Endothelial cell of umbilical vein (primary cell): ENCODE measurements around the gene FABP6. TPM values are rescaled to one million over a fixed set of nuclear protein-coding genes. Genes with fewer than 3 reads are reported as not detected.

Experiments used
- BruUV-seq: library from RNA; stranded (reverse); fragments of 400-500 nt; replicated peaks from 2 replicates; lab custom pipeline; 2021; lab: Mats Ljungman, UMichigan
- CTCF ChIA-PET: fragments of 300-600, 350-600 bp; sonication (Branson Sonifier 250); formaldehyde crosslinking; loops from one replicate; lab custom pipeline; 2021; ENCODE audit warnings: antibody characterized with exemption, inconsistent platforms; lab: Charles Lee
- POLR2A ChIA-PET: fragments of 300-600, 350-600 bp; sonication (Branson Sonifier 250); formaldehyde crosslinking; loops from one replicate; lab custom pipeline; 2021; ENCODE audit warnings: antibody characterized with exemption, inconsistent platforms; lab: Charles Lee
- DNase-seq: peaks from one replicate; pipeline ENCODE4 v3.0.0-alpha.2; 2011; ENCODE audit warnings: low read depth, low spot score
- FAIRE-seq: peaks from 2 replicates; lab custom pipeline; 2011; peaks lifted over from hg19 to GRCh38; lab: Jason Lieb, UNC
- H2AFZ ChIP-seq: 2 replicates; pipeline ENCODE4 v1.6.0; 2012; ENCODE audit warnings: low read depth, low read length, control low read depth, inconsistent platforms
- H3K27ac ChIP-seq: 2 replicates; pipeline ENCODE4 v1.5.1; 2011; ENCODE audit warnings: low read depth, mild to moderate bottlenecking, control low read depth, low read length, moderate library complexity; ENCODE audit not compliant: insufficient read depth
- H3K27me3 ChIP-seq, 2 experiments: 2 replicates each; pipeline versions ENCODE4 v1.6.0 to v1.6.1; 2011; ENCODE audit warnings: low read length in 2 of 2, mixed read lengths in 1 of 2; ENCODE audit not compliant: control insufficient read depth in 2 of 2, insufficient read depth in 2 of 2
- H3K36me3 ChIP-seq, 2 experiments: 2 replicates in 1 of 2; 3 replicates in 1 of 2; pipeline ENCODE4 v1.5.1; 2011; ENCODE audit warnings: low read length in 2 of 2, mild to moderate bottlenecking in 1 of 2, moderate library complexity in 1 of 2; ENCODE audit not compliant: control insufficient read depth in 2 of 2, insufficient read depth in 2 of 2; ENCODE audit errors: extremely low read depth in 1 of 2
- H3K4me1 ChIP-seq: 3 replicates; pipeline ENCODE4 v1.5.1; 2011; ENCODE audit warnings: mild to moderate bottlenecking, low read length; ENCODE audit not compliant: control insufficient read depth, insufficient read depth; ENCODE audit errors: extremely low read depth
- H3K4me2 ChIP-seq: 2 replicates; pipeline ENCODE4 v1.6.1; 2011; ENCODE audit warnings: low read length, control low read depth, mixed read lengths; ENCODE audit not compliant: insufficient read depth
- H3K4me3 ChIP-seq, 3 experiments: fragments of 200-600 bp in 1 of 3; sonication (generic), shearing (Covaris generic) in 1 of 3; replicated peaks in 1 of 3; 2 replicates each; pipeline ENCODE4 v1.5.1; 2011 to 2016; ENCODE audit warnings: control low read depth in 3 of 3, low read length in 3 of 3, mild to moderate bottlenecking in 2 of 3, inconsistent platforms in 1 of 3, low read depth in 1 of 3, moderate library complexity in 1 of 3; ENCODE audit not compliant: insufficient read depth in 1 of 3
- H3K79me2 ChIP-seq: 2 replicates; pipeline ENCODE4 v1.6.0; 2012; ENCODE audit warnings: low read length, inconsistent platforms; ENCODE audit not compliant: control insufficient read depth, insufficient read depth
- H3K9ac ChIP-seq: replicated peaks from 2 replicates; pipeline ENCODE3; 2011; ENCODE audit warnings: low read length, control low read depth; ENCODE audit not compliant: insufficient read depth; ENCODE audit errors: extremely low read depth
- H3K9me1 ChIP-seq: replicated peaks from 3 replicates; pipeline ENCODE4 v1.6.0; 2011; ENCODE audit warnings: mild to moderate bottlenecking, low read length; ENCODE audit not compliant: control insufficient read depth, insufficient read depth; ENCODE audit errors: extremely low read depth
- H3K9me3 ChIP-seq: replicated peaks from 2 replicates; pipeline ENCODE4 v1.5.1; 2012; ENCODE audit warnings: low read length, inconsistent platforms; ENCODE audit not compliant: control insufficient read depth, insufficient read depth
- H4K20me1 ChIP-seq: replicated peaks from 2 replicates; pipeline ENCODE3; 2011; ENCODE audit warnings: mild to moderate bottlenecking, low read length; ENCODE audit not compliant: control insufficient read depth, insufficient read depth; ENCODE audit errors: extremely low read depth
- CTCF ChIP-seq, 2 donors: IDR thresholded peaks; 1 replicate in 1 of 2; 2 replicates in 1 of 2; pipeline ENCODE4 v1.5.1; 2011; ENCODE audit warnings: low read length in 2 of 2, mild to moderate bottlenecking in 2 of 2, moderate library complexity in 2 of 2, control low read depth in 1 of 2, inconsistent platforms in 1 of 2, low read depth in 1 of 2; ENCODE audit not compliant: insufficient read depth in 1 of 2; ENCODE audit errors: extremely low read depth in 1 of 2
- FOS ChIP-seq: IDR thresholded peaks from 2 replicates; pipeline ENCODE4 v1.6.1; 2011; ENCODE audit warnings: mild to moderate bottlenecking, low read length, moderate library complexity, borderline replicate concordance; ENCODE audit not compliant: insufficient read depth
- GATA2 ChIP-seq: IDR thresholded peaks from 2 replicates; pipeline ENCODE4 v1.7.0; 2011; ENCODE audit warnings: low read depth, mild to moderate bottlenecking, moderate library complexity, mixed read lengths, low read length; ENCODE audit not compliant: insufficient read length, insufficient read depth
- dilution Hi-C: fragments of 300-500 bp; cut with MboI; formaldehyde crosslinking; loops from one replicate; pipeline ENCODE4 v1.15.0; 2019; ENCODE audit warnings: low sequenced_read_pairs; ENCODE audit not compliant: extremely low pct_ligation_motif_present
- intact Hi-C: fragments of 100-400 bp; cut with micrococcal nuclease; formaldehyde crosslinking; loops from one replicate; pipeline ENCODE4 v1.10.0; 2022
- polyA plus RNA-seq, 4 experiments: library from polyadenylated mRNA; depleted of rRNA in 3 of 4; stranded (reverse) in 3 of 4; unstranded in 1 of 4; fragments of >200 nt; gene quantifications; 2 replicates each; pipeline versions ENCODE4 v1.2.1 to v1.2.3, GENCODE V29; 2011 to 2012; ENCODE audit warnings: missing spikeins in 1 of 4
- total RNA-seq: library from RNA; stranded (reverse); gene quantifications from 2 replicates; pipeline ENCODE4 v1.2.3, GENCODE V29; 2021

Gene FABP6
- total and polyA plus RNA-seq, 2 donors (not counting 3 experiments of a cell fraction or from before 2014, with no cell fraction given), result not detected

- POLR2A ChIA-PET, result no interaction called here
- intact Hi-C loops, result no loop called here
- no peak overlapping the region for H3K27ac ChIP-seq
These were observed 46.2 kb upstream of the FABP6 start for GRCh38 chr5:160183075-160183474.

More at GRCh38 chr5:160183075-160183474, 46.2 kb upstream of the FABP6 start:
- no peaks in the 10 kb centered on the region for H3K36me3 ChIP-seq
- no peaks in the 10 kb centered on the region for H3K79me2 ChIP-seq
- H3K9ac ChIP-seq, result no peak overlapping the region
- DNase-seq (no peak), FAIRE-seq (peak; percentile 38)
- dilution Hi-C loops, result no loop called here
- H3K9me3 ChIP-seq, result no peaks in the 10 kb centered on the region
- TF ChIP-seq FOS (no peak), CTCF (IDR thresholded peaks at IDR 0.05; ENCODE audit: extremely low read depth in 1 of 2, insufficient read depth in 1 of 2, low read depth in 1 of 2, low read length in 2 of 2) (no peak), GATA2 (no peak)
- CTCF ChIA-PET, result interaction anchor here (0.8 to 1.8 kb wide), 3 partner anchors 10 to 162 kb away, joined by 3 to 7 read pairs (median 3); no protein-coding TSS in a partner anchor
- H3K4me1 ChIP-seq, result peaks cover 2% of the 10 kb centered on the region
- BruUV-seq, result no TSS peak
- H3K4me2 ChIP-seq, result no peak overlapping the region
- H3K27me3 ChIP-seq, result no peaks in the 10 kb centered on the region
- H2AFZ ChIP-seq, result no peak overlapping the region
- no peak overlapping the region for H3K4me3 ChIP-seq
- H4K20me1 ChIP-seq, result no peaks in the 10 kb centered on the region
- H3K9me1 ChIP-seq, result no peaks in the 10 kb centered on the region
